ENCODE results near the gene VEGFB. TPM values are rescaled to one million over a fixed set of nuclear protein-coding genes. Genes with fewer than 3 reads are reported as not detected.

Gene VEGFB
- total and polyA plus RNA-seq, 7 experiments from 2014 or later: 12.9 to 99.5 (median 58.7) TPM

GRCh38 chr11:64265176-64266160 lies 31.1 kb downstream of the VEGFB start:
- Histone ChIP-seq H3K4me1 (ENCODE audit: control insufficient read depth in 2 of 2, insufficient read depth in 2 of 2, low read length in 2 of 2) (peaks cover 8 to 10% of the 10 kb centered on the region in 2 donors), H3K36me3 (ENCODE audit: control insufficient read depth in 2 of 3, insufficient read depth in 3 of 3, low read length in 3 of 3) (peaks cover 0 to 7% (median 0%) of the 10 kb centered on the region in 3 experiments), H3K27ac (ENCODE audit: low read depth, low read length) (no peak overlapping the region), H3K27me3 (ENCODE audit: control insufficient read depth in 2 of 2, insufficient read depth in 2 of 2, low read length in 2 of 2) (no peaks in the 10 kb centered on the region), H3K9me3 (ENCODE audit: control insufficient read depth in 2 of 3, low read length in 3 of 3) (no peaks in the 10 kb centered on the region), H3K4me3 (ENCODE audit: low read length) (no peak overlapping the region)
- no peak for ATAC-seq
- no peak overlapping the region for H3K4me3 Mint-ChIP-seq
- ChIA-PET POLR2A (interaction anchor here (7.0 kb wide), 1 partner anchor 19 kb away, joined by 154 read pairs; the partner anchor contains the start of genes FKBP2, PLCB3 and PPP1R14B), CTCF (no interaction called here)
- H3K27ac Mint-ChIP-seq: peak overlapping the region in 1 of 9 donors; percentile 83
- intact Hi-C loops (cut with micrococcal nuclease): no loop called here
- H3K36me3 Mint-ChIP-seq: peaks cover 0 to 8% (median 0%) of the 10 kb centered on the region in 5 donors
- DNase-seq: no peak
- peaks cover 0 to 4% (median 0%) of the 10 kb centered on the region in 11 donors for H3K9me3 Mint-ChIP-seq
- peaks cover 8 to 23% (median 18%) of the 10 kb centered on the region in 7 donors for H3K4me1 Mint-ChIP-seq
- no peaks in the 10 kb centered on the region for H3K27me3 Mint-ChIP-seq

DNA sequence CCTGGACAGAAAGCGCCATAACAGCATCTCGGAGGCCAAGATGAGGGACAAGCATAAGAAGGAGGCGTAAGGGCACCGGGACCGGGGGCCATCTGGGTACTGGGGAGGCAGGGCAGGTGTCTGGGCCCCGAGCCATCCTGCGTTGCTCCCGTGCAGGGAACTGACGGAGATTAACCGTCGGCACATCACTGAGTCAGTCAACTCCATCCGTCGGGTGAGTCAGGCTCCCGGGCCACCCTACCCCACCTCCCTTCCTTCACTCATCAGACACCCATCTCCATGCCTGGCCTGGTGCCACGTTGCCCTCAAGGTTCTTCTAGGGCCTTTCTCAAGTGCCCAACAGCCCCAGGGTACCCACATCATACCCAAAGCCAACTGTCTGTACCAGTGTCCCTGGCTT lies 32.0 kb downstream of the VEGFB start:
- Histone ChIP-seq H3K4me3 (ENCODE audit: low read length) (no peak overlapping the region), H3K27me3 (ENCODE audit: control insufficient read depth in 2 of 2, insufficient read depth in 2 of 2, low read length in 2 of 2) (no peaks in the 10 kb centered on the region), H3K27ac (ENCODE audit: low read depth, low read length) (no peak overlapping the region), H3K36me3 (ENCODE audit: control insufficient read depth in 2 of 3, insufficient read depth in 3 of 3, low read length in 3 of 3) (peaks cover 0 to 8% (median 0%) of the 10 kb centered on the region in 3 experiments), H3K9me3 (ENCODE audit: control insufficient read depth in 2 of 3, low read length in 3 of 3) (no peaks in the 10 kb centered on the region), H3K4me1 (ENCODE audit: control insufficient read depth in 2 of 2, insufficient read depth in 2 of 2, low read length in 2 of 2) (peaks cover 8 to 10% of the 10 kb centered on the region in 2 donors)
- ChIA-PET POLR2A (interaction anchor here (7.0 kb wide), 1 partner anchor 20 kb away, joined by 154 read pairs; the partner anchor contains the start of genes FKBP2, PLCB3 and PPP1R14B), CTCF (no interaction called here)
- ATAC-seq (no peak), DNase-seq (no peak)
- Mint-ChIP-seq H3K27ac (peak overlapping the region in 1 of 9 donors; percentile 9), H3K4me1 (peaks cover 8 to 23% (median 19%) of the 10 kb centered on the region in 7 donors), H3K4me3 (no peak overlapping the region), H3K27me3 (no peaks in the 10 kb centered on the region), H3K36me3 (peaks cover 0 to 8% (median 0%) of the 10 kb centered on the region in 5 donors), H3K9me3 (peaks cover 0 to 11% (median 0%) of the 10 kb centered on the region in 11 donors)
- intact Hi-C loops (cut with micrococcal nuclease): no loop called here

GRCh38 chr11:64267207-64267945 lies 33.0 kb downstream of the VEGFB start:
- peak overlapping the region in 6 of 9 donors; percentile 36 to 98 (median 87) for H3K27ac Mint-ChIP-seq
- H3K27me3 Mint-ChIP-seq: no peaks in the 10 kb centered on the region
- Histone ChIP-seq H3K36me3 (ENCODE audit: control insufficient read depth in 2 of 3, insufficient read depth in 3 of 3, low read length in 3 of 3) (peaks cover 0 to 11% (median 0%) of the 10 kb centered on the region in 3 experiments), H3K4me3 (ENCODE audit: low read length) (no peak overlapping the region), H3K4me1 (ENCODE audit: control insufficient read depth in 2 of 2, insufficient read depth in 2 of 2, low read length in 2 of 2) (peaks cover 8 to 10% of the 10 kb centered on the region in 2 donors), H3K27me3 (ENCODE audit: control insufficient read depth in 2 of 2, insufficient read depth in 2 of 2, low read length in 2 of 2) (no peaks in the 10 kb centered on the region), H3K27ac (ENCODE audit: low read depth, low read length) (peak overlapping the region; percentile 95), H3K9me3 (ENCODE audit: control insufficient read depth in 2 of 3, low read length in 3 of 3) (no peaks in the 10 kb centered on the region)
- no peak for ATAC-seq
- peak overlapping the region in 4 of 10 donors; percentile 27 to 100 (median 96) for H3K4me3 Mint-ChIP-seq
- POLR2A ChIA-PET: interaction anchor here (0.6 to 7.0 kb wide), 5 partner anchors 21 to 1622 kb away, joined by 3 to 154 read pairs (median 4); partner anchors contain the start of genes CATSPERZ, ESRRA, FKBP2 and NUDT22
- H3K4me1 Mint-ChIP-seq: peaks cover 8 to 28% (median 24%) of the 10 kb centered on the region in 7 donors
- no peak for DNase-seq
- H3K9me3 Mint-ChIP-seq: peaks cover 0 to 15% (median 0%) of the 10 kb centered on the region in 11 donors
- H3K36me3 Mint-ChIP-seq: peaks cover 0 to 8% (median 0%) of the 10 kb centered on the region in 5 donors
- CTCF ChIA-PET: interaction anchor here (0.6 to 5.8 kb wide), 2 partner anchors 50 to 62 kb away, joined by 3 to 66 read pairs; partner anchors contain the start of genes FERMT3, PRDX5 and TRMT112
- intact Hi-C loops (cut with micrococcal nuclease): no loop called here

DNA sequence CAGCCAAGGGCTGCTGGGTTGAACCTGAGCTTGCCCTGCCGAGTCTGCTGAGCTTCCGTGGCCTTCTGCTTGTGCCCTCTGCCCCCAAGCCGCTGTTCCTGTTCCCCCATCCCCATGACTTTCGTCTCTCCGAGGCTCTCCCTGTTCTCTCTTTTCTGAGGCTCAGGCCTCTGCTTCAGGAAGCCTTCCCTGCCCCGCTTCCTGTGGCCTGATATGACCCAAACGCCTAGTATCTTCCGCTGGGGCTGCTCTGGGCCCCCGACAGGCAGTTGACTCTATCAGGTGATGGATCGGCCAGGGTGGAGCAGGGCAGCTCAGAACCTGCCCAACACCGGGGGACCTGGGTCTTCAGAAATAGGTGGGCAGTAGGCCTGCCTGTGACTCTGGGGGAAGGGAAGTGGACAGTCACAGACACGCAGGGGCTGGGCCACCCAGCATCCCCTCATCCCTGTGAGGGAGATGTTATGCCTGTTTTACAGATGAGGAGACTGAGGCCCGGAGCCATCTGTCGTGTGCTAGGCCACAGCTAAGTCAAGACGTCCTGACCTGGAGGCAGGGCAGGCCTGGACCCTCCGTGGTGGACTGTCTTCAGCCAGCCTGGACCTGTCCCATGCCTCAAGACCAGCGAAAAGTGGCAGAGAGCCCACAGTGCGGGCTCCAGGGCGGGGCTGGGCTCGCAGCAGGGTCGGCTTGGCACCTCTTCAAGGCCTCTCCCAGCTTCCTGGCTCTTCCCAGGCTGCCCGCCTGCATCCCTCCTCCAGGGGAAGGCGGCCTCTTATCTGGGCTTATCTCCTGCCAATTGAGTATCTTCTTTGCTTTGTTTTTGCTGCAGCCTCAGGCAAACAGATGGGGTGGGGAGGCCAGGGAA lies 33.9 kb downstream of the VEGFB start:
- H3K27me3 Mint-ChIP-seq: no peaks in the 10 kb centered on the region
- H3K36me3 Mint-ChIP-seq: peaks cover 0 to 6% (median 0%) of the 10 kb centered on the region in 5 donors
- peak overlapping the region; percentile 87 to 100 (median 97) for H3K4me3 Mint-ChIP-seq
- ChIA-PET POLR2A (interaction anchor here (0.6 to 7.0 kb wide), 13 partner anchors 13 to 1623 kb away, joined by 3 to 154 read pairs (median 5); partner anchors contain the start of genes BAD, CATSPERZ, ESRRA and FERMT3), CTCF (interaction anchor here (1.1 to 5.8 kb wide), 4 partner anchors 18 to 67 kb away, joined by 5 to 66 read pairs (median 7); partner anchors contain the start of genes FERMT3, PLCB3 and TRMT112)
- peaks cover 8 to 10% of the 10 kb centered on the region in 2 donors for H3K4me1 ChIP-seq (ENCODE audit: control insufficient read depth in 2 of 2, insufficient read depth in 2 of 2, low read length in 2 of 2)
- H3K9me3 Mint-ChIP-seq: peaks cover 0 to 15% (median 0%) of the 10 kb centered on the region in 11 donors
- intact Hi-C loops (cut with micrococcal nuclease): no loop called here
- peak overlapping the region; percentile 70 to 99 (median 96) for H3K27ac Mint-ChIP-seq
- H3K9me3 ChIP-seq (ENCODE audit: control insufficient read depth in 2 of 3, low read length in 3 of 3): no peaks in the 10 kb centered on the region
- H3K27ac ChIP-seq (ENCODE audit: low read depth, low read length): peak overlapping the region; percentile 95
- peaks cover 0 to 7% (median 0%) of the 10 kb centered on the region in 3 experiments for H3K36me3 ChIP-seq (ENCODE audit: control insufficient read depth in 2 of 3, insufficient read depth in 3 of 3, low read length in 3 of 3)
- H3K27me3 ChIP-seq (ENCODE audit: control insufficient read depth in 2 of 2, insufficient read depth in 2 of 2, low read length in 2 of 2): no peaks in the 10 kb centered on the region
- DNase-seq (no peak), ATAC-seq (no peak)
- H3K4me3 ChIP-seq (ENCODE audit: low read length): peak overlapping the region; percentile 91
- peaks cover 8 to 29% (median 24%) of the 10 kb centered on the region in 7 donors for H3K4me1 Mint-ChIP-seq

DNA sequence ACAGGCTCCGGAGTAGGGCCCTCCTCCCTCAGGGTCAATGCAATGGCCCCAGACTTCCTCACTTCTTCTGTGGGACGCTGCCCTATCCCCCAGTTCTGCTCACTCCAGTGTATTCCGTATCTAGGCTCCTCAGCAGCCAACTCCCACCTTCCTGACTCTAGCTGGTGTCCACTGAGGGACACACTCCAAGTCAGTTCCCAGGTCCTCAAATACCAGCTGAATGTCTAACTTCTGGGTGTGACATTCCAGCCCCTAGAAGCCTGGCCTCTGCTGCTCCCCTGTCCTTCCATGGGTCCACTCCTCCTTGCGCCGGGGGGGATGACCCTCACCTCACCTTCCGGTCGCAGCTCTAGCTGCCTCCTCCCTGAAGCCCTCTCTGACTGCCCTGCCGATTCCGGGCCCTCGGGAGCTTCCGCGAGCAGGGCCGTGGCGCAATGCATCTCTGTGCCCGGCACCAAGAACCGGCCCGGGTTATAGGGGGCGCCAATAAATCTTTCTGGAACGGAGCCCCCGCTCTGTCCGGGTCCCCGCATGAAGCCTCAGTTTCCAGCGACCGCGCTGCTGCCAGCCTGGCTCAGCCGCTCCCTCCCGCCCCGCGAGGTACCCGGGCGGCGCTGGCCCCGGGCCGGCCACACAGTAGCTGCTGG lies 34.6 kb downstream of the VEGFB start:
- CTCF ChIA-PET: interaction anchor here (0.5 to 5.8 kb wide), 7 partner anchors 17 to 68 kb away, joined by 3 to 66 read pairs (median 5); partner anchors contain the start of genes FERMT3, PLCB3 and TRMT112
- Mint-ChIP-seq H3K27me3 (no peaks in the 10 kb centered on the region), H3K9me3 (peaks cover 0 to 15% (median 0%) of the 10 kb centered on the region in 11 donors), H3K4me1 (peaks cover 8 to 29% (median 24%) of the 10 kb centered on the region in 7 donors), H3K27ac (peak overlapping the region; percentile 70 to 99 (median 96)), H3K36me3 (peaks cover 0 to 6% (median 0%) of the 10 kb centered on the region in 5 donors), H3K4me3 (peak overlapping the region; percentile 95 to 100 (median 98))
- Histone ChIP-seq H3K27me3 (ENCODE audit: control insufficient read depth in 2 of 2, insufficient read depth in 2 of 2, low read length in 2 of 2) (no peaks in the 10 kb centered on the region), H3K9me3 (ENCODE audit: control insufficient read depth in 2 of 3, low read length in 3 of 3) (no peaks in the 10 kb centered on the region), H3K36me3 (ENCODE audit: control insufficient read depth in 2 of 3, insufficient read depth in 3 of 3, low read length in 3 of 3) (peaks cover 0 to 7% (median 0%) of the 10 kb centered on the region in 3 experiments), H3K4me1 (ENCODE audit: control insufficient read depth in 2 of 2, insufficient read depth in 2 of 2, low read length in 2 of 2) (peaks cover 8 to 10% of the 10 kb centered on the region in 2 donors), H3K4me3 (ENCODE audit: low read length) (peak overlapping the region; percentile 91), H3K27ac (ENCODE audit: low read depth, low read length) (peak overlapping the region; percentile 95)
- peak in 2 of 9 donors; percentile 22 to 63 for DNase-seq
- intact Hi-C loops (cut with micrococcal nuclease): loop anchor here (1.0 kb wide), 6 partner anchors 18 to 65 kb away; partner anchors contain the start of genes PLCB3 (in 2 of the 2), DNAJC4 (in 1 of the 2), NUDT22 (in 1 of the 2) and PPP1R14B (in 1 of the 2)
- POLR2A ChIA-PET: interaction anchor here (0.7 to 7.0 kb wide), 12 partner anchors 13 to 99 kb away, joined by 3 to 154 read pairs (median 10); partner anchors contain the start of genes BAD, CATSPERZ, ESRRA and FERMT3
- ATAC-seq: no peak
